HG02610 (cell line): ENCODE data around the gene PFDN6.

Experiments used
- ATAC-seq: cut with Tn5 transposase; IDR thresholded peaks from one replicate; pipeline ENCODE4 v1.9.1; 2021; ENCODE audit warnings: mild to moderate bottlenecking, moderate library complexity; ENCODE audit not compliant: unreplicated experiment

Gene PFDN6

DNA sequence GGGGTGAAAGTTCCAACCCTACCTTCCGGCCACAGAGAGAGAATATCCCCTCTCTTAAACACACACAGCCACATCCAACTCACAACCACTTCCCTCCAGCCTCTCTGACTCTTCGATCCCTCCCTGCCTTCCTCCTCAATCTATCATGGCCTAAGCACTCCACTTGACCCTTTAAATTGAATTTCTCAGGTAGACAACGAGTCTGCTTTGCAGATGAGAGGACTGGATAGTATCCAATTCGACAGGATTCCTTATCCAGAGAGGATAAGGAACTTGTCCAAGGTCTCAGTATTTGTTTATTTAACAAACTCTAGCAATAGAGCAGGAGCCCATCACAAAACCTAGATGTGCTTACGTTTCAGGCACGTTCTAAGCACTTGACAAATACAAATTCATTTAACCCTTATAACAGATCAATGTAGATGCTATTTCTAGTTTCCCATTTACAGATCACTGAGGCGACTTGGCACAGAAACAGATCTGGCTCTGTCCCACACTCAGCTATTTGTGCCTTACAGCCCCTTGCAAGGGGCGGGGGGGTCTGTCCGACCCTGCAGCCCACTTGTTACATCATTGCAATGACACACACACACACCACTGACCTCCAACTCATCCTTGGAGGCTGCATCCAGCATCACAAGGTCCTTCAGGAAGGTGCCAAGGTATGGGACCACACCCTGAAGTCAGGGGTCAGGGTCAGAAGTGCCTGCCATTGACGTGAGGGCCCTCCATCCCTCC, 4.9 kb downstream of the PFDN6 start:
- ATAC-seq = no peak

DNA sequence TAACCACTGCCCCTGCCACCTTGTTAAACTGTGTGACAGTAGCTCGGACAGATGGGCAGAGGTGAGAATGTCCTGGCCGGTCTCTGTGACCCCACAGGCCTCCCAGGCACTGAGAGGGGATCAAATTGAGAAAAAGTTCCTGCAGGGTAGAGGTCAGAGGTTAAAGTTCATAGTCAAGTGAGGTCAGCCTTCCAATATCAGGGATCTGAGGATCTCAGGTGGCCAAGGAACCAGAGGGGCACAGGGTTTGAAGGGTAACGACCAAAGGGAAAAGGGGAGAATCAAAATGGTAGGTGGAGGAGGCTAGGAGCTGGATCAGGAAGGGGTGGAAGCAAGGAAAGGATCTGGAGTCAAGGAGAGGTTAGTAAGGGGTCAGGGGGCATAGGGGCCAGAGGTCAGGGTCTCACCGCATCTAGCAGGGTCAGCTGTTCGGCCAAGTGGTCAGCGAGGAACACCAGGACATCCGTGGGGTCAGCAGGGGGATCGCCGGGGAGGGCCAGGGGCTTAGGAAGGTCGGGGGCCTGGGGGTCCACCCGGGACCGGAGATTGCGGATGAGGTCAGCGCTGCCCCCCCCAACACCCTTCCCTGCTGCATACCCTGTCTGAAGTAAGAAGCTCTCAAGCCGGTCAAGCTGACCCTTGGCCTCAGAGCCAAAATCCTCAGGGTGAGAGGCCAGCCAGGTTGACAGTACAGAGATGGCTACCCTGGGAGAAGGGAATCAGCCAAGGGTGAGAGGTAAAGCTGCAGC, 6.4 kb downstream of the PFDN6 start:
- no peak for ATAC-seq

DNA sequence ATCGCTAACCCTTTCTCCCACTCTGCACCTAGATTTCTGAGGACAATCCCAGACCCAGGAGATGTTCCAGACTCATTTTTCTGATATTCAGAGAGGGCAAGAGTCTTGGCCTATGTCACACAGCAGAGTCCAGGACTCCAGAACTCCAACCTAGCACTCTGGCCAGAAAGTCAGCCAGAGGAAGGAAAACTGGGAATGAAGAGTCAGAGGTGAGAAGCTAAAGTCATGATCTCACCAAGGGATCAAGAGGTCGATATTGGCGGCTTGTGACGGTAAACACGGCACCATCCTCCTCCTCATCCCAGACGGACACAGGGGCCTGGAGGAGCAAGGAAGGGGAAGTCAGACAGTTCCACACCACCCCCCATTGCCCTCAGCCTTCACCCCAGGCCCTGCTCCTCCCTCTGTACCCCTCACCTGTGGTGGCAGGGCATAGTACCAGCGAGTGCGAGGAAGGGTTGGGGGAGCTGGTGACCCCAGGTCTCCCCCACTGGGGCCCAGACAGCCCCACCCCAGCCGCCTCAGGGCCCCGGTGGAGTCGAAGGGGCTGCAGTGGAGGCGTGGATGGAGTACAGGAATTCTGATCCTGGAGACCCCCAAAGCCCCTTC, 7.5 kb downstream of the PFDN6 start:
- ATAC-seq = no peak

DNA sequence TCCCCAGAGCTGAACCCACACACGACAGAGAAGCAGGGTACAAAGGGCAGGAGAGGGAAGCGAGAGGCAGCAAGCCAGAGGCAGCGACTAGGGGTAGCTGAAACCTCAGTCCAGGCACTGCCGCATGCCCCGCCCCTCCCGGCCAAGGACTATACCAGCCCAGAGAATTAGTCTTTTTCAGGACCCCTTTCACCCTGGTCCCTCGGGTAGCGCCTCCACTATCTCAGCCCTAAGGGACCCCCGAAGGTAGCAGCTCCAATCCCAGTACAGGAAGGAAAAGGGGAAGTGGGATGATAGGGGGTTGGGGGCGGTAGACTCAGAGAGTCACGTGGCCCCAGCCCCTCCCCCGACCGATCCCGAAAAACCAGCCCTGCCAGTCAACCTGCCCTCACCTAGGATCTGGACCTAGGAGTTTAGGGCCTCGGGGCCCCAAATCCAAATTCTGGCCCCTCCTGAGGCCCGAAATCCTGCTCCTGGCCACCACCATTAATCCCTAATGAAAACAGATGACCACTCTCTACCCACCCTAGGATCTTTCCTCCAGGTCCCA, 8.1 kb downstream of the PFDN6 start:
- ATAC-seq = no peak

DNA sequence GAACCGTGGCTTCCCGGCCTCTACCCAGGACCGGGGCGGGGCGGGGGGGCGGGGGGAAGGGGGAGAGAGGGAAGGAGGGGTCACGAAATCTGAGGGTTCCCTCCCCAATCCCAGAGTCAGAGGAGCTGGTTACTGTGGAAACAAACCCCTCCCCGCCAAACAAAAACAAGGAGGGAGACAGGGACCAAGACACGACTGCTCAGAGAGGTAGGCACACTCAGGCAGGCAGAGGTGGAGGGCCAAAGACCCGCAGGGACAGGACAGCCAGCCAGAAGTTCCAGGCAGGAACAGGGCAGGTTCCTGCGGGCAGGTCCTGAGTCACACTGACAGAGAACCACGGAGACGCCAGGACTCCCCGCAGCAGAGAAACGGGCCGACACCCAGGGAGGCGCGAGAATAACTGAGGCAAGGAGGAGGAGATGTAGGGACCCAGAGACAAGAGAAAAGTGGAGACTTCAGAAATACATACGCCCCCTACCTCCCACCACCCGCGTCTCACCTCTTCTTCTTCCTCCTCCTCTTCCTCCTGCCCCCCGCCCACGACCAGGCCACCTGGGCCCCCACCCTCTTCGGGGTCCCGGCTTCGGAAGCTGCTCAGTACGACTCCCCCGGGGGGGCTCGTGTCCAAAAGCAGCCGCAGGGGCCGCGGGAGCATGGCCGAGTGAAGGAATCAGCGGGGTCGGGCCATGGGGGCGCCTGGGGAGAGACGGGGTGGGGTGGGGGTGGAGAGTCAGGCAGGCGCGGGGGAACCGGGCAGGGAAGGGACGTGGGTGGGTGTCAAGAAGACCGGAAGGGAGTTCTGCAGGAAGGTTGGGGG, 8.8 kb downstream of the PFDN6 start:
- no peak for ATAC-seq

DNA sequence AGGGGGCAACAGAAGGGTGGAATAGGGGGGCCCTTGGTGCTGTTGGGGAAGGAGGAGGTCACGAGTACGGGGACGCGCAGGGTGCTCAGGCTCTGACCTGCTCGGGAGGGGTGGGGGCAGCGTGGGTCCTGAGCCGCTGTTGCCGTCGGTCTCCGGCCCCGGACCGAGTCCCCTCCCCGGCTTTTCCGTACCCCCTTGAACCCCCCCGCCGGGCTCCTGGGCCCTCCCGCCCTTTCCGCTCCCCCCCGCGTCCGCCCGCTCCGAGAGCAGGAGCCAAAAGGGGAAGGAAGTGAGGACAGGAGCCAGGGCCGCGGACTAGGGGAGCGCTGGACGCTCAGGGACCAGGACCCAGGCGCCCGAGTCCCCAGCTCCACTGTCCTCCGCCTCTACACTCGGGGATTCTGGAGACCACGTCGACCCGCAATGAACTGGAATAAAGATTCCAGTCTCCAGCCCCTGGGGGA, 9.4 kb downstream of the PFDN6 start, which contains the start of gene RGL2:
RGL2 (minus strand) TSS at position 170 of the 464 bp plus-strand sequence. CDS start 332 bp downstream, outside the sequence.
- peak; percentile 14 for ATAC-seq

- ATAC-seq = peak; percentile 78
These were observed 10.0 kb downstream of the PFDN6 start for GRCh38 chr6:33299237-33299944.

- no peak for ATAC-seq
These were observed 12.5 kb downstream of the PFDN6 start for GRCh38 chr6:33301877-33302276.

- no peak for ATAC-seq
These were observed 14.8 kb downstream of the PFDN6 start for GRCh38 chr6:33304216-33304615.

DNA sequence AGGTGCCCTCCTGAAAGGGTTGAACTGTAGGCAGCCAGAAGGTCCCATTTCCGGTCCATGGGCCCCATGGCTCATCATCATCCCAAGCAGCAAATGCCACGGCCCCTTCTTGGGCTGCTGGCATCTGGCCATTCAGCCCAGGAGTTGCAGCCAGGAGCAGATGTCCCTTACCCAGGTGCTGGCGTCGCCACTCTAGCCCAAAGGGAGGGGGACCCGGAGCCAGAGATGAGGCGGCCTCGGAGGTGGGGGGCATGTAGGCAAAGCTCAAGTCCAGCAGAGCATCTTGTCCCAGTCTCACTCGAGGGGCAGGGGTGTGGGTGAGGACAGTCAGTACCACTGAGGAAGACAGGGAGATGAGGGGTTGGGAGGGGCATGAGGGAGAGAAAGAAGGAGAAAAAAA, 15.7 kb downstream of the PFDN6 start:
- ATAC-seq = no peak

GRCh38 chr6:33306356-33306755, 17.0 kb downstream of the PFDN6 start:
- ATAC-seq = no peak

GRCh38 chr6:33312361-33313104, 23.1 kb downstream of the PFDN6 start:
- no peak for ATAC-seq

GRCh38 chr6:33313105-33313708, 23.8 kb downstream of the PFDN6 start:
- peak; percentile 9 for ATAC-seq

DNA sequence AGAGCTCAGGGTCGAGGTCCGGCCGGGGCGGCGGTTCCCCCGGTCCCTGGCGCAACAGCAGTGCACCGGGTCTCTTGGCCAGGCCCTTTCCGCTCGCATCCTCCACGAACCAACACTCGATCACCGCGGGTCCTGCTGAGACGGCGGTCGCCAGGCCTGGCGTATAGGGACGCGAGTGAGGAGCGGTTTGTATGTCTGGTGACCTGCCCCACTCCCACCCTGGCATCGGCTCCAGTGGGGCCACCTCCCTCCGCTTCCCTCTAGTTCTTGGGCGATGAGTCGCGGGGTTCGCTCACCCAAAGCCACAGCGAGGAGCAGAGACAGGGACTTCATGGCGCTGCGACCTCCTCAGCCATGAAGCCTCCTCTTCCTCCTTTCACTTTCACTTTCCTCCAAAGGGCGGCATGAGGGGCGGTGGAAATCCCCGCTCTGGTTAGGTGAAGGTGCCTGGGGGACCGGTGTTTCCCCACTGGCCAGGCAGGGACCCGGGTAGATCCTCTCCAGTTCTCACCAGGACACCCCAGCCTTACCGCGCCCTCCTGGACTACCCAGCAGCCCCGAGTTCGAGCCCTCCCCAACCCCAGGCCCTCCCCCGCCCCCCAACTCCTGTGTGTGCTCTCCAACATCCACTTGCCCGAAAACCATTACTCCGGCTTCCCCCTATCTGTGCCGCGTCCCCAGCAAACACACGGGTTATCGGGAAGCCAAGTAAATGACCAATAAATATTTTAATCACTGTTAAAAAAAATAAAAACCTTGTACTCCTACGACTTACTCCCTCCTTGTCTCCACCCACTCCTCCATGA, 24.5 kb downstream of the PFDN6 start, which contains the start of gene TAPBP:
TAPBP (minus strand) TSS at position 370 of the 806 bp plus-strand sequence; CDS start at position 333, 37 bp downstream.
- peak; percentile 35 for ATAC-seq

- ATAC-seq = no peak
These were observed 25.1 kb downstream of the PFDN6 start for GRCh38 chr6:33314515-33314942.

- ATAC-seq = no peak
These were observed 25.8 kb downstream of the PFDN6 start for GRCh38 chr6:33314943-33315792.
